Left ventricle myocardium inferior (tissue), 1 donor: ENCODE measurements around the gene FKTN. TPM values are rescaled to one million over a fixed set of nuclear protein-coding genes. Genes with fewer than 3 reads are reported as not detected.

Experiments
- DNase-seq: peaks from one replicate; pipeline ENCODE4 v3.0.0-alpha.2; 2020
- H3K27ac ChIP-seq: fragments of 200-600 bp; replicated peaks from 2 replicates; pipeline ENCODE4 v1.8.0; 2021
- H3K27me3 ChIP-seq: fragments of 200-600 bp; 2 replicates; pipeline ENCODE4 v1.8.0; 2021; ENCODE audit warnings: low read depth
- H3K36me3 ChIP-seq: fragments of 200-600 bp; 2 replicates; pipeline ENCODE4 v1.8.0; 2021
- H3K4me1 ChIP-seq: fragments of 200-600 bp; 2 replicates; pipeline ENCODE4 v1.8.0; 2021
- H3K4me3 ChIP-seq: fragments of 200-600 bp; 2 replicates; pipeline ENCODE4 v1.8.0; 2021; ENCODE audit warnings: mild to moderate bottlenecking, moderate library complexity
- H3K9me3 ChIP-seq: fragments of 200-600 bp; replicated peaks from 2 replicates; pipeline ENCODE4 v1.8.0; 2021
- intact Hi-C: fragments of 100-400 bp; cut with micrococcal nuclease; formaldehyde crosslinking; loops from one replicate; pipeline ENCODE4 v1.11.0; 2022
- total RNA-seq: library from RNA; stranded (reverse); fragmentation: NEBNext Ultra II Directional; extraction: Animal tissue kit (Norgen Biotek cat#: 25700); gene quantifications from one replicate; pipeline ENCODE4 v1.2.1, GENCODE V29; 2021
- TF ChIP-seq, protein P1 (sequence below): fragments of 200-600 bp; IDR thresholded peaks from 2 replicates; pipeline ENCODE4 v1.8.0; 2021; ENCODE audit warnings: antibody characterized with exemption, mild to moderate bottlenecking, borderline replicate concordance
- donor health status: DM: no; HTN: yes; CAD: no; lungs with severe emphysema.

The FKTN gene
- total RNA-seq, 1 donor from 2014 or later = 9.7 TPM

DNA sequence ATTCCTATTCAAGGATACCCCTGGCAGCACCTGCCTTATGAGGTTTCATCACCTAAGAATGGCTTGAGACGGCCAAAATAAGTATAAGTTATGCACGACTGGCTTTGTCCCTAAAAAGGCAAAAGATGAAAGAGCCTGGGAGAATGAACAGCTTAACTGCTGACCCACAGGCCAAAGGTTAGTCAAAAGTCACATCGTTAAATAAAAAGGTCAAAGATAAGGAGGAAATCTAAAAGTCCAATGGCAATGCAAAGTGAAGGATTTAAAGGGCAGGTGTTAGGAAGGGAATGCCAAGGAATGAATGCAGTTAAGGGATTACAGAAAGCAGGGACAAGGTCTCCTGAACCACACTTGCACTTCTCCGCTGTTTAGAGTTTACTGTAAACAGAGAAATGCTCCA, 109.9 kb downstream of the FKTN start:
- DNase-seq = no peak
- H3K27ac ChIP-seq = no peak overlapping the region
- intact Hi-C loops = no loop called here
- no peaks in the 10 kb centered on the region for H3K36me3 ChIP-seq
- TF ChIP-seq, protein P1, sequence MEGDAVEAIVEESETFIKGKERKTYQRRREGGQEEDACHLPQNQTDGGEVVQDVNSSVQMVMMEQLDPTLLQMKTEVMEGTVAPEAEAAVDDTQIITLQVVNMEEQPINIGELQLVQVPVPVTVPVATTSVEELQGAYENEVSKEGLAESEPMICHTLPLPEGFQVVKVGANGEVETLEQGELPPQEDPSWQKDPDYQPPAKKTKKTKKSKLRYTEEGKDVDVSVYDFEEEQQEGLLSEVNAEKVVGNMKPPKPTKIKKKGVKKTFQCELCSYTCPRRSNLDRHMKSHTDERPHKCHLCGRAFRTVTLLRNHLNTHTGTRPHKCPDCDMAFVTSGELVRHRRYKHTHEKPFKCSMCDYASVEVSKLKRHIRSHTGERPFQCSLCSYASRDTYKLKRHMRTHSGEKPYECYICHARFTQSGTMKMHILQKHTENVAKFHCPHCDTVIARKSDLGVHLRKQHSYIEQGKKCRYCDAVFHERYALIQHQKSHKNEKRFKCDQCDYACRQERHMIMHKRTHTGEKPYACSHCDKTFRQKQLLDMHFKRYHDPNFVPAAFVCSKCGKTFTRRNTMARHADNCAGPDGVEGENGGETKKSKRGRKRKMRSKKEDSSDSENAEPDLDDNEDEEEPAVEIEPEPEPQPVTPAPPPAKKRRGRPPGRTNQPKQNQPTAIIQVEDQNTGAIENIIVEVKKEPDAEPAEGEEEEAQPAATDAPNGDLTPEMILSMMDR = no peak
- H3K9me3 ChIP-seq = no peaks in the 10 kb centered on the region
- no peak overlapping the region for H3K4me3 ChIP-seq
- H3K4me1 ChIP-seq = no peaks in the 10 kb centered on the region
- H3K27me3 ChIP-seq = peaks cover 10% of the 10 kb centered on the region

DNA sequence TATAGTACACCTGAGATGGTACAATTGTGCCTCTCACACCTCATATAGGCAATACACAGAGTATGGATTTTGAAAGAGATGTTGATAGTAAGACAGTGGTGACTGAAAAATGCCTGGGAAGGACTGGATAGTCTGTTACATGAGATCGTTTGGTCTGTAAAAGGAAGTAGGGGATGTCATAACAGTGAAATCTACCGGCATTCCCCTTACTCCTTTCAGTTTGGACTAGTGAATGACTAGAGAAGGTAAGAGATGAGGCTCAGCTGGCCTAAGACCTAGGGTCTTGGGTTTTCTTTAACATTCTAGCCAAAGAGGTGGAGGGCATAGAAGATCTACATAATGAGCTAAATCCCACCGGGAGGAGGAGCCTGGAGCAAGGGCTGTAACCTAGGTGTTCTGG, 112.4 kb downstream of the FKTN start:
- Histone ChIP-seq H3K4me3 (no peak overlapping the region), H3K36me3 (no peaks in the 10 kb centered on the region), H3K4me1 (no peaks in the 10 kb centered on the region), H3K9me3 (no peaks in the 10 kb centered on the region), H3K27me3 (peaks cover 10% of the 10 kb centered on the region), H3K27ac (no peak overlapping the region)
- TF ChIP-seq, protein P1 = no peak
- intact Hi-C loops = no loop called here
- no peak for DNase-seq

DNA sequence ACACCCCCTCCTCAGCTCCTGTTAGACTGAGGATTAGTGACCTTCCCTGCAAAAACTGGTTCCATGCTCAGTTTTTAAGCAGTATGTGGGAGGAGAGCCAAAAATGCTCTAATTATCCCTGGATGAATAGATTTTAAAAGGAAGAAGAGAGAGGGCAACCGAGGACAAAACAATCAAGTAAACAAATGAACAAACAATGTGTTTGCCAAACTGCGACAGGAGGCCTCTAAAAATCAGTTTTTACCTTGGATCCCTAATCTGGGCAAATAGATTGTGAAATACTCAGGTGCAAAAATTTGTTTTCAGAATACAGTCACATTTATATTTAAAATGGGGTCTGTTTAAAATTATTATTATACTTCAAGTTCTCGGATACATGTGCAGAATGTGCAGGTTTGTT, 112.8 kb downstream of the FKTN start:
- Histone ChIP-seq H3K27me3 (peaks cover 10% of the 10 kb centered on the region), H3K4me1 (no peaks in the 10 kb centered on the region), H3K9me3 (no peaks in the 10 kb centered on the region), H3K36me3 (no peaks in the 10 kb centered on the region), H3K27ac (no peak overlapping the region), H3K4me3 (no peak overlapping the region)
- intact Hi-C loops = no loop called here
- DNase-seq = no peak
- TF ChIP-seq, protein P1 = no peak

DNA sequence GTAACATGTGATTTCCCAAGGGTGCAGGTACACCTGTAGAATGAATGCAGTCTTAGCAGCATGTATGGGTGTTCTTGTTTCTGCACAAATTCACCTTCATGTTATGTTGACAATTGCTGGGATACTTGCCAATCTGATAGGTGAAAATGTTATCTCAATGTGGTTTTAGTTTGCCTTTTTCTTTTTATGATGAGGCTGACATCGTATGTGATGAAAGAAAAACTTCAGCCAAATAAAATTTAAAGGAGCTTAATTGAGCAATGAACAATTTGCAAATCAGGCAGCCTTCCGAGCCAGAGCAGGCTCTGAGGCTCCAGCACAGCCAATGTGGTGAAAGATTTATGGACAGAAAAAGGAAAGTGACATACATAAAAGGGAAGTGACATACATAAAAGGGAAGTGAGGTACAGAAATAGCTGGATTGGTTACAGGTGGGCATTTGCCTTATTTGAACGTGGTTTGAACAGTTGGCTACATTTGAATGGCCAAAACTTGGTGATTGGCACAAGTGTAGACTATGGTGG, 114.8 kb downstream of the FKTN start:
- TF ChIP-seq, protein P1 = no peak
- Histone ChIP-seq H3K36me3 (no peaks in the 10 kb centered on the region), H3K4me1 (no peaks in the 10 kb centered on the region), H3K27ac (no peak overlapping the region), H3K9me3 (no peaks in the 10 kb centered on the region), H3K27me3 (peaks cover 10% of the 10 kb centered on the region), H3K4me3 (no peak overlapping the region)
- no peak for DNase-seq
- intact Hi-C loops = no loop called here

DNA sequence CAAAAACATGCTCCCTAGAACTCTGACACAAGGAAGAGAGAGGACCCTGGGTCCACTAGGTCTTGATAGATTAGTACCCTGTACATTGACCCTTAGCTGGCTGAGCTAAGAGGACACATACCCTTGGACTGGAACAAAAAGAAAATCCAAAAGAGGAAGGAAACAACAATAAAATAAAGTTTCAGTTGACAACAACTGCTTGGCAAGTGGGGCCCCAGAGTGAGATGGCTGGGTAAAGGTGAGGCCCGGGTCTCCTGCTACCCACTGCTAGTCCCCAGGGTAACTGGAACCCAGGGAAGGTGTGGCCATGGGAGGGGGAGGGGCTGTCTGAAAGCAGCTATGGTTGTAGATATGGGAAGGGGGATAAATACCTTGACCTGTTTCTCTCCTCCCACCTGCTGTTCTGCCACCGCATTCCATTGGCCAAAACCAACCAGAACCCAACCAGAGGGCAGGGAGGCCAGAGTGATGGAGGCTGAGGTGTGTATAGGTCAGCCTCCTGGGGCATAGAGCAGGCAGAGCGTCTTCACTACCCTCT, 116.0 kb downstream of the FKTN start:
- Histone ChIP-seq H3K27me3 (peaks cover 10% of the 10 kb centered on the region), H3K27ac (no peak overlapping the region), H3K9me3 (no peaks in the 10 kb centered on the region), H3K4me3 (no peak overlapping the region), H3K4me1 (no peaks in the 10 kb centered on the region), H3K36me3 (no peaks in the 10 kb centered on the region)
- TF ChIP-seq, protein P1 = no peak
- intact Hi-C loops = no loop called here
- DNase-seq = no peak
